HG02571 (cell line): ENCODE data around the gene FGF18.

Source experiments
- ATAC-seq: cut with Tn5 transposase; IDR thresholded peaks from one replicate; pipeline ENCODE4 v1.9.1; 2021; ENCODE audit warnings: mild to moderate bottlenecking, moderate library complexity; ENCODE audit not compliant: unreplicated experiment

The FGF18 gene

GRCh38 chr5:171438738-171439137, 19.3 kb downstream of the FGF18 start:
- ATAC-seq: no peak

- ATAC-seq: no peak
These were observed 21.9 kb downstream of the FGF18 start for GRCh38 chr5:171441246-171441791.

- no peak for ATAC-seq
These were observed 23.0 kb downstream of the FGF18 start for GRCh38 chr5:171442287-171443042.

- no peak for ATAC-seq
These were observed 25.1 kb downstream of the FGF18 start for GRCh38 chr5:171444582-171444981.

- no peak for ATAC-seq
These were observed 26.4 kb downstream of the FGF18 start for GRCh38 chr5:171445644-171446516.

GRCh38 chr5:171447226-171447625, 27.8 kb downstream of the FGF18 start:
- ATAC-seq: no peak

- no peak for ATAC-seq
These were observed 30.0 kb downstream of the FGF18 start for GRCh38 chr5:171449426-171449825.

GRCh38 chr5:171450423-171451331, 31.2 kb downstream of the FGF18 start:
- no peak for ATAC-seq

GRCh38 chr5:171451421-171451820, 32.0 kb downstream of the FGF18 start:
- ATAC-seq: no peak

GRCh38 chr5:171453056-171453725, 33.7 kb downstream of the FGF18 start:
- no peak for ATAC-seq

GRCh38 chr5:171453988-171454387, 34.5 kb downstream of the FGF18 start:
- ATAC-seq: no peak

- no peak for ATAC-seq
These were observed 35.1 kb downstream of the FGF18 start for GRCh38 chr5:171454549-171454948.

GRCh38 chr5:171455522-171455921, 36.1 kb downstream of the FGF18 start:
- ATAC-seq: no peak

GRCh38 chr5:171457208-171457981, 37.9 kb downstream of the FGF18 start:
- no peak for ATAC-seq

GRCh38 chr5:171459839-171460238, 40.4 kb downstream of the FGF18 start:
- ATAC-seq: no peak

GRCh38 chr5:171462136-171462927, 42.9 kb downstream of the FGF18 start:
- no peak for ATAC-seq

- ATAC-seq: no peak
These were observed 43.7 kb downstream of the FGF18 start for GRCh38 chr5:171462928-171463861.

GRCh38 chr5:171463862-171464229, 44.4 kb downstream of the FGF18 start:
- no peak for ATAC-seq
